GM19324 (cell line): ENCODE results near the gene PMEL.
A peak's percentile ranks its signal among the peaks of the same experiment; 100 is the strongest.
"Not testable (repeated sequence)": the region's sequence is repeated elsewhere in the genome, so short reads cannot be mapped to it uniquely, and the experiment has no call there.

Experiments used
- ATAC-seq: cut with Tn5 transposase; IDR thresholded peaks from one replicate; pipeline ENCODE4 v1.9.1; 2021; ENCODE audit warnings: mild to moderate bottlenecking, moderate library complexity; ENCODE audit not compliant: unreplicated experiment, low FRiP score

Gene PMEL

DNA sequence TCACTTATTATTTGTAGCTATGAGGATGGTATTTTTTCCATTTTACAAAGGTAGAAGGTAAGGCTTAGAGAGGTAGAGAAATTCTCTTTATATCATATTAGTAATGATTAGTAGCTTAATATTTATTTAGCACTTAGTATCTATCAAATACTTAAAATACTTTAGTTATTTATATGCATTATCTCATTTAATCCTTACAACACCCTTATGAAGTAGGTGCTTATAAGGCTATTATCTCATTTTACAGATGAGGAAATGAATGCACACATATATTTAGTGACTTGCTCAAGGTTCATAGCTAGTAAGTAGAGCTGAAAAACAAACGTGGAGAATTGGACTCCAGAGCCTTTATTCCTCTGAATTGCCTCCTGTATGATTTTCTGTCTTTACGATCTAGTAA, 19.0 kb upstream of the PMEL start:
- no peak for ATAC-seq

- ATAC-seq = no peak
Measured at GRCh38 chr12:55983232-55983842, 17.5 kb upstream of the PMEL start.

GRCh38 chr12:55982319-55982936, 16.6 kb upstream of the PMEL start:
- no peak for ATAC-seq

DNA sequence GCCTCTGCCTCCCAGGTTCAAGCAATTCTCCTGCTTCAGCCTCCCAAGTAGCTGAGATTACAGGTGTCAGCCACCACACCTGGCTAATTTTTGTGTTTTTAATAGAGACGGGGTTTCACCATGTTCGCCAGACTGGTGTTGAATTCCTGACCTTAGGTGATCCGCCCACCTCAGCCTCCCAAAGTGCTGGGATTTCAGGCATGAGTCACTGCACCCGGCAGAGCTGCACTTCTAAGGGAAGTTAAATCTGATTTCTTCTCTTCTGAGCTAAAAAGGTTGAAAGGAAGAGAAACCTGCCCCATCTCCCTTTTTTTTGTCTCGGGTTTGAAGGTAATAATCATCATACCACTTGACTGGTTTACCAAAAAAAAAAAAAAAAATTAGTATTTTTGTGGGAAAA, 16.0 kb upstream of the PMEL start:
- ATAC-seq = not testable (repeated sequence)

DNA sequence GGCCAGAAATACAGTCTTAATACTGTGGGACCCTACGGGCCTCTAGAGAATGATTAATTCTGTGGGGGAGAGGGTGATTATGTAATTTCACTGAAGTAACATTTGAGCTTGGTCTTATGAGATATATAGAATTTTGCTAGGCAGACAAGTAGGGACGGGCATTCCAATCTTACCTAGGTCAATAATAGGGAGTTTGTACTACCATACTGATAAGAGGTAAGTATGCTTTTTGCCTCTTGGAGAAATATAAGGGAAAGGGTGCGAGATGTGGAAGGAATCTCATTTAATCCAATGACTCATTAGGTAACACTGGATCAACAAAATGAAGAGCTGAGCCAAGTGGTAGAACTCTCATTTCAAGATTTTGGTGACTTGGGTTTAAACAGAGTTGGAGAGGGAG, 13.2 kb upstream of the PMEL start:
- ATAC-seq = no peak

DNA sequence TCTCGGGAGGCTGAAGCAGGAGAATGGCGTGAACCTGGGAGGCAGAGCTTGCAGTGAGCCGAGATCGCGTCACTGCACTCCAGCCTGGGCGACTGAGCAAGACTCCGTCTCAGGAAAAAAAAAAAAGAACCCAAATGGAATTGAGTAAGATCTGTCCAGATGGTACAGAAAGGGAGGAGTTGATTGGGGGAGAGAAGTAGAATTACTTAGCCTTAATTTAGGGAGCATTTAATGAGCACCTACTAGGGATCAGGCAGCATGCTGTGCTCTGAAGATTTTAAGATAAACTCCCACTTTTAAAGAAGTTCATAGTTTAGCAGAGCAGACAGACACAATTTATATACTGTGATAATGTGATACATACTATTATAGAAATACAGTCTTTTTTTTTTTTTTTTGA, 12.6 kb upstream of the PMEL start:
- ATAC-seq = no peak

DNA sequence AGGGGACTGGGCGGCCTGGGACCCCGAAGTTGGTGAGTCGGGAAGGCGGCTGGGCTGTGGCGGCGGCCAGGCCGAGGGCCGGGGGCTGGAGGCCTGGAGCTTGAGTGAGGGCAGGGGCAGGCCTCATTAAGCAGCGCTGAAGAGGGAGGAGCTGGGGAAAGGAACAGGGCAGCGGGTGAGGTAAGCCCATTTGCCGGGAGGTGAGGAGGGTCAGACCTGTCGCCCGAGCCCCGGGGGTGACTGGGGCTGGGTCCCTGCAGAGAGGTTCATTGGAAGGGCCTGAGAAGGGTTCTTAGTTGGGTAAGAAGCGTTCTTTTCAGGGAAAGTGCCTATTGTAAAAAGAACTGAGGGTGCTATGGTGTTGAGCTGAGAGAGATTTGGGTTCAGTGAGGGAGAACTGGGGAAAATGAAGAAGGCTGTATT, 8.5 kb upstream of the PMEL start:
- peak; percentile 15 for ATAC-seq

GRCh38 chr12:55973599-55974307, 7.9 kb upstream of the PMEL start, which contains the start of gene RAB5B:
TSS of gene RAB5B (plus strand) at chr12:55974078. CDS start at chr12:55986961, 12,883 bp downstream.
- ATAC-seq = peak; percentile 93

GRCh38 chr12:55972911-55973598, 7.2 kb upstream of the PMEL start:
- no peak for ATAC-seq

DNA sequence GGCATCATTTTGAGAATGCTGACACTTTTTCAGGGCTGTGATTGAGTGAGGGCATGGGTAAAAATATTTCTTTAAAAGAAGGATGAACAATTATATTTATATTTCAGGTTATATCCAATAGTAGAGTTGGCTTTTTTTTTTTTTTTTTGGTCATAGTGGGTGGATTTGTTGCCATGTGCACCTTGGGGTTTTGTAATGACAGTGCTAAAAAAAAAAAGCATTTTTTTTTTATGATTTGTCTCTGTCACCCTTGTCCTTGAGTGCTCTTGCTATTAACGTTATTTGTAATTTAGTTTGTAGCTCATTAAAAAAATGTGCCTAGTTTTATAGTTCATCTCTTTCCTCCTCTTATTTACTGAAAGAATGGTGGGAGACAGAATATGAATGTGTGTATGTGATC, 6.6 kb upstream of the PMEL start:
- ATAC-seq = no peak

DNA sequence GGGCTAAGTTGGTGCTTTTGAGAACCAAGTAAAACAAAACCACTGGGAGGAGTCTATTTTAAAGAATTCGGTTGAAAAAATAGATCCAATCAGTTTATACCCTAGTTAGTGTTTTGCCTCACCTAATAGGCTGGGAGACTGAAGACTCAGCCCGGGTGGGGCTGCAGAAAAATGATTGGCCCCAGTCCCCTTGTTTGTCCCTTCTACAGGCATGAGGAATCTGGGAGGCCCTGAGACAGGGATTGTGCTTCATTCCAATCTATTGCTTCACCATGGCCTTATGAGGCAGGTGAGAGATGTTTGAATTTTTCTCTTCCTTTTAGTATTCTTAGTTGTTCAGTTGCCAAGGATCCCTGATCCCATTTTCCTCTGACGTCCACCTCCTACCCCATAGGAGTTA, 6.2 kb upstream of the PMEL start:
- ATAC-seq = no peak

- no peak for ATAC-seq
Measured at GRCh38 chr12:55970775-55971174, 4.9 kb upstream of the PMEL start.

DNA sequence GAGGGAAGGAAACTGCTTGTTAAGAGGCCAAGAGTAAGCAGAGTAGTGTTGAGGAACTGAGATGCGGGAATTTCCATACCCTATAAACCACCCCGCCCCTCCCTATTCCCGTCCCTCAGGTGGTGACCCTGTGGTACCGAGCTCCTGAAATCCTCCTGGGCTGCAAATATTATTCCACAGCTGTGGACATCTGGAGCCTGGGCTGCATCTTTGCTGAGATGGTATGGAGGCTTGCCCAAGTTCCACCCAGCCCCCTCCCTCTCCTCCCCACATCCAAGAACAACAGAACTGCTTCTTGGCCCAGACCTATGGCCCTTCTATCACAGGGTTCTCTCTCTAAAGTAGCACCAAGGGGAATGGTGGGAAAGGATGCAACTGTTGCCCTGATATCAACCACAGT, 3.5 kb upstream of the PMEL start:
- ATAC-seq = no peak

DNA sequence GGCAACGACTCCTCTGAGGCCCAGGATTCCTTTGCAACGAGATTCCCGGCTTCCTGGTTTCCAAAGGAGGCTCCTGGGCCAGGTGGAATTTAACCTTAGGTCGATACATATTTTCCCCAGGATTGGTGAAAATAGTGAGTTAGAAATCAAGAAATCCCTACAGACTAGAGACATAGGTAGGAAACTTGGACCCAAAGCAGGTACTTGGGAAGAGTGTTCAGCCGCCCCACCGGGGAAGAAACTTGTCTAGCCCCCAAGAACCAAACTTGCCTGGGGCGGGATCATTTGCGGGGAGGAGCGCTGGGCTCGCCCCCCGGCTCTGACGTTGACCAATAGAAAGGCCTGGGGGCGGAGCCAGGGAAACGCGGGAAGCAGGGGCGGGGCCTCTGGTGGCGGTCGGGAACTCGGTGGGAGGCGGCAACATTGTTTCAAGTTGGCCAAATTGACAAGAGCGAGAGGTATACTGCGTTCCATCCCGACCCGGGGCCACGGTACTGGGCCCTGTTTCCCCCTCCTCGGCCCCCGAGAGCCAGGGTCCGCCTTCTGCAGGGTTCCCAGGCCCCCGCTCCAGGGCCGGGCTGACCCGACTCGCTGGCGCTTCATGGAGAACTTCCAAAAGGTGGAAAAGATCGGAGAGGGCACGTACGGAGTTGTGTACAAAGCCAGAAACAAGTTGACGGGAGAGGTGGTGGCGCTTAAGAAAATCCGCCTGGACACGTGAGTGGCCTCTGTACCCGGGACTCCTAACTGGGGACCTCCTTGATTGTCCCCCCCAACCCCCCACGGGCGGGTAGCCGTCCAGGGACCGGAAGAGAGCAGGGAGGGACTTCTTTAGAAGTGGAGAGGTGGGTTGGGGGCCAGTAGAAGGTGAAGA, 803 bp upstream of the PMEL start, which contains the start of gene CDK2:
Gene CDK2 (plus strand): TSS at position 423 of the 874 bp plus-strand sequence. CDS start 179 bp downstream, at position 602.
- ATAC-seq = peak; percentile 96

DNA sequence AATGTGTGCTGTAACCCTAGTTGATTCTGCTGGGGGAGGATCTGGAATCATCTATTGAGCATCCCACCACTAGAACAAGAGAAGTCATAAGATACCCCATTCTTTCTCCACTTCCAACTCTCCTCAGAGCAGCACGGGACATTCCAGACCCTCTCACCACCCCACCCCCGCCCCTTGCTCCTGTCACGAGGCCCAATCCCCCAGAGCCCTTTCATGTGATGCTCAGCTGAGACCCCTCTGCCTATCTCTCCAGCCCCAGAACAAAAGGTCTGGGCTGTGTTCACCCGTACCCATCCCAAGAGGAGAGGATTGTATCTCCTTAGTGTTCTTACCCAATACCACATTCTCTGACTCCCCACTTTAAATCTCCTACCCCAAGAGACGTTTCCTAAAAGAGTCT, 602 bp downstream of the PMEL start:
- no peak for ATAC-seq

DNA sequence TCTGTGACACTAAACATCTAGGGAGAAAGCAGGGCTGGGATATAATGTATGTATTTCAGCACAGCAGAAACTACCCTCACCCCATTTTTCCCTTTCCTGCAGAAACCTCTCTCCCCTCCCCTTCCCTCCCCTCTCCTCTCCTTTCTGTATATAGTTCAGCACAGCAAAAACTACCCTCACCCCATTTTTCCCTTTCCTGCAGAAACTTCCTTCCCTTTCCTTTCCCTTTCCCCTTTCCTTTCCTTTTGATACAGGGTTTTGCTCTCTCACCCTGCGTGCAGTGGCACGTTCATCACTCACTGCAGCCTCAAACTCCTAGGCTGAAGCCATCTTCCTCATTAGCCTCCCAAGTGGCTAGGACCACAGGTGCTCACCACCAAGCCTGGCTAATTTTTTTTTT, 2.1 kb downstream of the PMEL start:
- ATAC-seq = no peak

DNA sequence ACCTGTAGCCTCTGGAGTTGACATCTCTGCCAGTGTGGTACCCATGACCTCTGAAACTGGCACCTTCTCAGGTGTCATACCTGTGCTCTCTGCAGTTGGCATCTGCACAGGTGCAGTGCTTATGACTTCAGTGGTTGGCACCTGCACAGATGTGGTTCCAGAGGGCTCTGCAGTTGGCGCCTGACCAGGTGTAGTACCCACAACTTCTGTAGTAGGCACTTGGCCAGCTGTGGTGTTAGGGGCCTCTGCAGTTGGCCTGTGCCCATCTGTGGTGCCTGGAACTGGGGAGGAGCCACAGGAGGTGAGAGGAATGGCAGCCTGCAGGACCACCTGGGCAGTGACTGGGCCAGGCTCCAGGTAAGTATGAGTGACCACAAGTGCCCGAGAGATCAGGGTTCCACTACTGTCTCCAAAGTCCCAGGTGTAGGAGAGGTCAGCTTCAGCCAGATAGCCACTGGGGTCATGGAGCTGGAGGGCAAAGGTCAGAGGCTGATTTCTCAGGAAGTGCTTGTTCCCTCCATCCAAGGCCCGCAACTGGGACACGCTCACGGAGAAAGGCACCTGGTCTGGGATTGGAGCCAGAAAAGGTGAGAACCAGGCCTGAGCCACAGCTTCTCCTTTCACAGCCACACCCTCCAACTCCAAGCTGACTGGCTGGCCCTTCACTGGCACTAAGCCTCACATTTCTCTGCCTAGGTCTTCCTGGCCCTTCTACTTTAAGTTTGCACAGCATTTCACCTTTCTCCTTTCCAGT, 8.6 kb downstream of the PMEL start:
- no peak for ATAC-seq

- ATAC-seq = no peak
Measured at GRCh38 chr12:55955800-55956508, 9.9 kb downstream of the PMEL start.

GRCh38 chr12:55955344-55955743, 10.5 kb downstream of the PMEL start:
- no peak for ATAC-seq
